Measurements from ENCODE around the gene MAP7D3. TPM values are rescaled to one million over a fixed set of nuclear protein-coding genes. Genes with fewer than 3 reads are reported as not detected.
A peak's percentile ranks its signal among the peaks of the same experiment; 100 is the strongest.
"Not testable (repeated sequence)": the region's sequence is repeated elsewhere in the genome, so short reads cannot be mapped to it uniquely, and the experiment has no call there.

MAP7D3 gene
- 10 to 100 TPM; 14.2 to 16.7 (median 15.8) TPM for polyA plus RNA-seq (ENCODE audit: insufficient read length in 3 of 3)
- long read RNA-seq, donor 1, partial matches to known transcripts = 5 of 5 reads
- long read RNA-seq, donor 1, other reads (novel, unspliced or antisense) = 0 of 5 reads
- long read RNA-seq, donor 2 = 0 reads
- long read RNA-seq, donor 3 = 0 reads
- long read RNA-seq, donor 4, full-length matches to known transcripts = 1 of 7 reads
- long read RNA-seq, donor 4, partial matches to known transcripts = 6 of 7 reads
- long read RNA-seq, donor 4, other reads (novel, unspliced or antisense) = 0 of 7 reads
- long read RNA-seq, donor 5 = 0 reads
- long read RNA-seq, donor 6, full-length matches to known transcripts = 1 of 1 reads
- long read RNA-seq, donor 6, partial matches to known transcripts = 0 of 1 reads
- long read RNA-seq, donor 6, other reads (novel, unspliced or antisense) = 0 of 1 reads
- long read RNA-seq, donor 7 = 0 reads
- long read RNA-seq, donor 8, partial matches to known transcripts = 7 of 7 reads
- long read RNA-seq, donor 8, other reads (novel, unspliced or antisense) = 0 of 7 reads
- long read RNA-seq, donor 9, full-length matches to known transcripts = 1 of 1 reads
- long read RNA-seq, donor 9, partial matches to known transcripts = 0 of 1 reads
- long read RNA-seq, donor 9, other reads (novel, unspliced or antisense) = 0 of 1 reads
- long read RNA-seq, donor 10, partial matches to known transcripts = 7 of 7 reads
- long read RNA-seq, donor 10, other reads (novel, unspliced or antisense) = 0 of 7 reads
- long read RNA-seq, donor 11 = 0 reads
- long read RNA-seq, donor 12, full-length matches to known transcripts = 1 of 1 reads
- long read RNA-seq, donor 12, partial matches to known transcripts = 0 of 1 reads
- long read RNA-seq, donor 12, other reads (novel, unspliced or antisense) = 0 of 1 reads
- long read RNA-seq, donor 13 = 0 reads
- long read RNA-seq, donor 14 = 0 reads
- long read RNA-seq, donor 15, full-length matches to known transcripts = 1 of 1 reads
- long read RNA-seq, donor 15, partial matches to known transcripts = 0 of 1 reads
- long read RNA-seq, donor 15, other reads (novel, unspliced or antisense) = 0 of 1 reads
- long read RNA-seq, donor 16, full-length matches to known transcripts = 1 of 1 reads
- long read RNA-seq, donor 16, partial matches to known transcripts = 0 of 1 reads
- long read RNA-seq, donor 16, other reads (novel, unspliced or antisense) = 0 of 1 reads

GRCh38 chrX:136251041-136251991 is at the start of gene MAP7D3:
Gene MAP7D3, minus strand, starts transcription at chrX:136251400. Its CDS starts 42 bp downstream, at chrX:136251358.
- DNase-seq = peak; percentile 36

- not testable (repeated sequence) for DNase-seq
Observed at GRCh38 chrX:136300721-136301120, 49.5 kb upstream of the MAP7D3 start, which contains the start of gene ADGRG4. Gene ADGRG4, plus strand, starts transcription at chrX:136300963. Its CDS starts 7,815 bp downstream, at chrX:136308778.

- DNase-seq = no peak
Observed at GRCh38 chrX:136295380-136295779, 44.2 kb upstream of the MAP7D3 start.

GRCh38 chrX:136292656-136293055 is 41.5 kb upstream of the MAP7D3 start:
- no peak for DNase-seq

- no peak for DNase-seq
Observed at GRCh38 chrX:136291824-136292223, 40.6 kb upstream of the MAP7D3 start.

- DNase-seq = not testable (repeated sequence)
Observed at GRCh38 chrX:136286375-136286774, 35.2 kb upstream of the MAP7D3 start.

- DNase-seq = no peak
Observed at GRCh38 chrX:136275553-136275952, 24.4 kb upstream of the MAP7D3 start.

GRCh38 chrX:136273986-136274385 is 22.8 kb upstream of the MAP7D3 start:
- no peak for DNase-seq

GRCh38 chrX:136272325-136272724 is 21.1 kb upstream of the MAP7D3 start:
- DNase-seq = no peak

- DNase-seq = no peak
Observed at GRCh38 chrX:136271300-136271699, 20.1 kb upstream of the MAP7D3 start.

- no peak for DNase-seq
Observed at GRCh38 chrX:136269921-136270320, 18.7 kb upstream of the MAP7D3 start.

- peak; percentile 15 for DNase-seq
Observed at GRCh38 chrX:136268051-136269048, 17.1 kb upstream of the MAP7D3 start.

- DNase-seq = no peak
Observed at GRCh38 chrX:136266828-136267227, 15.6 kb upstream of the MAP7D3 start.

- no peak for DNase-seq
Observed at GRCh38 chrX:136262812-136263315, 11.7 kb upstream of the MAP7D3 start.

- no peak for DNase-seq
Observed at GRCh38 chrX:136262243-136262642, 11.0 kb upstream of the MAP7D3 start.

GRCh38 chrX:136261321-136261720 is 10.1 kb upstream of the MAP7D3 start:
- DNase-seq = no peak

- no peak for DNase-seq
Observed at GRCh38 chrX:136260776-136261175, 9.6 kb upstream of the MAP7D3 start.

GRCh38 chrX:136259543-136259942 is 8.3 kb upstream of the MAP7D3 start:
- no peak for DNase-seq

GRCh38 chrX:136258951-136259350 is 7.8 kb upstream of the MAP7D3 start:
- DNase-seq = no peak
